UCSD-AML1 (cell line): ENCODE data around the gene PIK3R1.
"Not testable (repeated sequence)": the region's sequence is repeated elsewhere in the genome, so short reads cannot be mapped to it uniquely, and the experiment has no call there.

ENCODE experiments used
- DNase-seq: peaks from one replicate; lab custom pipeline; 2025; ENCODE audit not compliant: unreplicated experiment; lab: John Stamatoyannopoulos, UW

Gene PIK3R1

GRCh38 chr5:68225911-68226545 is 10.5 kb downstream of the PIK3R1 start:
- no peak for DNase-seq

- no peak for DNase-seq
These were observed 11.1 kb downstream of the PIK3R1 start for GRCh38 chr5:68226546-68227073.

- DNase-seq = no peak
These were observed 12.1 kb downstream of the PIK3R1 start for GRCh38 chr5:68227532-68228160.

- no peak for DNase-seq
These were observed 13.9 kb downstream of the PIK3R1 start for GRCh38 chr5:68229416-68229815.

GRCh38 chr5:68230285-68230684 is 14.7 kb downstream of the PIK3R1 start:
- no peak for DNase-seq

GRCh38 chr5:68231414-68232076 is 16.0 kb downstream of the PIK3R1 start:
- DNase-seq = no peak

GRCh38 chr5:68232277-68232676 is 16.7 kb downstream of the PIK3R1 start:
- no peak for DNase-seq

- DNase-seq = no peak
These were observed 17.5 kb downstream of the PIK3R1 start for GRCh38 chr5:68233075-68233474.

GRCh38 chr5:68235229-68235628 is 19.7 kb downstream of the PIK3R1 start:
- not testable (repeated sequence) for DNase-seq

- no peak for DNase-seq
These were observed 22.2 kb downstream of the PIK3R1 start for GRCh38 chr5:68237715-68238114.

- peak; percentile 73 for DNase-seq
These were observed 23.9 kb downstream of the PIK3R1 start for GRCh38 chr5:68239487-68239886.

- DNase-seq = no peak
These were observed 24.6 kb downstream of the PIK3R1 start for GRCh38 chr5:68240202-68240601.

GRCh38 chr5:68240771-68241170 is 25.2 kb downstream of the PIK3R1 start:
- no peak for DNase-seq

GRCh38 chr5:68242743-68243142 is 27.2 kb downstream of the PIK3R1 start:
- no peak for DNase-seq

GRCh38 chr5:68243251-68243650 is 27.7 kb downstream of the PIK3R1 start:
- no peak for DNase-seq

- DNase-seq = no peak
These were observed 28.1 kb downstream of the PIK3R1 start for GRCh38 chr5:68243681-68244080.

- no peak for DNase-seq
These were observed 29.8 kb downstream of the PIK3R1 start for GRCh38 chr5:68245319-68245718.

GRCh38 chr5:68246802-68247201 is 31.2 kb downstream of the PIK3R1 start:
- DNase-seq = no peak

- DNase-seq = no peak
These were observed 32.1 kb downstream of the PIK3R1 start for GRCh38 chr5:68247627-68248026.

- DNase-seq = no peak
These were observed 33.3 kb downstream of the PIK3R1 start for GRCh38 chr5:68248896-68249295.

- DNase-seq = no peak
These were observed 34.0 kb downstream of the PIK3R1 start for GRCh38 chr5:68249520-68249919.

GRCh38 chr5:68250661-68251298 is 35.2 kb downstream of the PIK3R1 start:
- no peak for DNase-seq
